UCSD-AML1 (cell line): ENCODE results near the gene TUBA4B.
"Not testable (repeated sequence)": the region's sequence is repeated elsewhere in the genome, so short reads cannot be mapped to it uniquely, and the experiment has no call there.

Experiments
- DNase-seq: peaks from one replicate; lab custom pipeline; 2025; ENCODE audit not compliant: unreplicated experiment; lab: John Stamatoyannopoulos, UW

Gene TUBA4B

DNA sequence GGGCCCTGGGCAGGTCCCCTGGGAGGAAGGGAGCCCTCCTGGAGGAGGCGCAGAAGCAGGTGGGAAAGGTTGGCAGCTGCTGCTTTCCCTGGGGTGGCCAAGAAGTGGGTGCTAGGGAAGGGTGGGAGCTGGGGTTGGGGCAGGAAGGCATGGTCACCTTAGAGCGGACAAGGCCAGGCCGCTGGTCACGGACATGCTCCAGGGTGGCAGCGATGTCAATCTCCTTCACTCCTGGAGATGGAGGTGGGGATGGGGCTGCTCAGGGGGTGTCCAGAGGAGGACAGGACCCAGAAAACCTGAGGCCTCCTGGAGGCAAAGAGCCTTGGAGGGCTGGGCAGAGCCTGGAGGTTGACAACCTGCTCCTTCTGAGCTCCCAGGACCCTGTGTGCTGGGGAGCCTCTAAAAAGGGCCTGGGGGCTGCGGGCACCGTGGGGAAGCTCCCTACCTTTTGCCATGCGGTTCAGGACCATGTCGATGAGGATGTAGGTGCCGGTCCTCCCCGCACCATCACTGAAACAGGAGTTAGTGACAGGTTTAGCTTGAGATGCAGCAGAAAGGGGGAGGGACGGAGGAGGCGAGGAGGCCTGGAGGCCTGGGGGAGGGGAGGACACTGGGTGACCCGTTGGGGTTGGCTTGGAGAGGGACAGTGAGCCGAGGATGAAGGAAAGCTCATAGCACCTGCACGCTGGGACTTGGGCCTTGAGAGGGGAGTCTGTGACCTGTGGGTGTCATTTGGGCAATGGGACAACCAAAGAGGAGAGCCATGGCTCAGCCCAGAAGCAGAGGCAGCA, 37.5 kb downstream of the TUBA4B start:
- DNase-seq: no peak

DNA sequence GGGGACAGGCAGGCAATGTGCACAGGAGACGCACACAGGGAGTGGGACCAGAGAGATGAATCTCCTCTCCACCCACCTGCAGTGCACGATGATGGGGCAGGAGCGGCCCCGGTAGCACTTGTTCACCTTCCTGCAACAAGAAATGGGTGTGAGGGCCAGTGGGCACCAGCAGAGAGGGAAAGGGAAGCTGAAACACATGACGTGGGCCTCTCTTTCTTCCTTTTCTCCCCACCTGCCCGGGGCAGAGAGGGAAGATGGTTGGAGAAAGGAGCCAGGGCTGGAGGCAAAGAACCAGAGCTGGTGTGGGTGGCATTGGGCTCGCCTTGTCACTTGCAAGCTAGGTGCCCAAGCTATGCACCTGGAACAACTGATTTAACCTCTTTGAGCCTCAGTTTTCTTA, 38.4 kb downstream of the TUBA4B start:
- no peak for DNase-seq

DNA sequence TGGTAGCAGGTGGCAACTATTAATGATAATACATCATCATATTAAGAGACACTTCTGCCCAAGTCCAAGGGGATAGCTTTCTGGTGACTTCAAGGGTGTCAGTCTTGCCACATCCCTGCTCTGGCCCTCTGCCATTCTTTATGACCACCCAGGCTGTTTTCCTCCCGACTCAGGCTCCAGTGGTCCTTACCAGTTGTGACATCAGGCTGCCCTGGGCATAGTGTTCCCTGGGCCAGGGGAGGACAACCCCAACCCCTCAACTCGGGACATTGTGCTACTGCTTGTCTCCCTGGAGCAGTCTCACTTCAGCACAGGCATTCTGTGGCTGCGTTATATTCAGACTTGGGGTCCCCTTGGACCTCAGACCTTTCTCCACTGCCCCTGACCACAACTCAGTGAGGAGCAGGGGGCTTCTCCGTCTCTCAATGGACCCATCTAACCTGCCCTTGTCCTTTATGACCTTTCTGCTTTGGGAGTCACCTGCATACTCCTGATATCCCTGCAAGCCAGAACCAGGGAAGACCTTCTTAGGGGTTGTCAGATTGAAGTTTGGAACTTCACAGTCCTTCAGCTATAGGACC, 39.0 kb downstream of the TUBA4B start:
- no peak for DNase-seq

DNA sequence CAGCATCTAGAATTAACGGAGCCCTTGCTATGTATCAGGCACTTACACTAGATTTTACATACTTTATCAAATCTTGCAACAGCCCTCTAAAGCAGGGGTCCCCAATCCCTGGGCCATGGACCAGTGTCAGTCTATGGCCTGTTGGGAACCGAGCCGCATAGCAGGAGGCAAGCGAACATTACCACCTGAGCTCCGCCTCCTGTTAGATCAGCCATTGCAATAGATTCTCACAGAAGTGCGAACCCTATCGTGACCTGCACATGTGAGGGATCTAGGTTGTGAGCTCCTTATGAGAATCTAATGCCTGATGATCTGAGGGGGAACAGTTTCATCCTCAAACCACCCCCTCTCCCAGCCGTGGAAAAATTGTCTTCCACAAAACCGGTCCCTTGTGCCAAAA, 39.6 kb downstream of the TUBA4B start:
- no peak for DNase-seq

DNA sequence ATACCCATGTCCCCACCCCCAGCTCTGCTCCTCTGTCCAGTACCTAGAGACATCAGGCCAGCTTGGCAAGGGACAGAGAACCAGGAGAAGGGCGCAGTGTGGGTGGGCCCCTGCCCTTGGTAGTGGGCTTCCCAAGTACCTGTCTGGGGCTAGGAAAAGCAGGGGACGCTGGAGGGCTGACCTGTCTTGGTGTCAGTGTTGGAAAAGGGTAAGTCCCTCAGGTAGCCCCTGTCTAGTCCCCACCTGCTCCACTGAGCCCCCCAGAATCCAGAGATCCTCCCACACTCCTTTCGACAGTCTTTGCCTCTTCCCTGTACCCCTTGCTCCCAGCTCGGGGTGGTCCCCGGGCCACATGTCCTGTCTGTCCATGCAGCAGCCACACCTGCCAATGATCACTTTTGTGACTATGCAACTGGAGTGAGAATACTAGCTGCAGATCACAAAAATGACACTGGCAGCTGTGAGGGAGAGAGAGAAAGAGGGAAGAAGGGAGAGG, 40.7 kb downstream of the TUBA4B start:
- no peak for DNase-seq

DNA sequence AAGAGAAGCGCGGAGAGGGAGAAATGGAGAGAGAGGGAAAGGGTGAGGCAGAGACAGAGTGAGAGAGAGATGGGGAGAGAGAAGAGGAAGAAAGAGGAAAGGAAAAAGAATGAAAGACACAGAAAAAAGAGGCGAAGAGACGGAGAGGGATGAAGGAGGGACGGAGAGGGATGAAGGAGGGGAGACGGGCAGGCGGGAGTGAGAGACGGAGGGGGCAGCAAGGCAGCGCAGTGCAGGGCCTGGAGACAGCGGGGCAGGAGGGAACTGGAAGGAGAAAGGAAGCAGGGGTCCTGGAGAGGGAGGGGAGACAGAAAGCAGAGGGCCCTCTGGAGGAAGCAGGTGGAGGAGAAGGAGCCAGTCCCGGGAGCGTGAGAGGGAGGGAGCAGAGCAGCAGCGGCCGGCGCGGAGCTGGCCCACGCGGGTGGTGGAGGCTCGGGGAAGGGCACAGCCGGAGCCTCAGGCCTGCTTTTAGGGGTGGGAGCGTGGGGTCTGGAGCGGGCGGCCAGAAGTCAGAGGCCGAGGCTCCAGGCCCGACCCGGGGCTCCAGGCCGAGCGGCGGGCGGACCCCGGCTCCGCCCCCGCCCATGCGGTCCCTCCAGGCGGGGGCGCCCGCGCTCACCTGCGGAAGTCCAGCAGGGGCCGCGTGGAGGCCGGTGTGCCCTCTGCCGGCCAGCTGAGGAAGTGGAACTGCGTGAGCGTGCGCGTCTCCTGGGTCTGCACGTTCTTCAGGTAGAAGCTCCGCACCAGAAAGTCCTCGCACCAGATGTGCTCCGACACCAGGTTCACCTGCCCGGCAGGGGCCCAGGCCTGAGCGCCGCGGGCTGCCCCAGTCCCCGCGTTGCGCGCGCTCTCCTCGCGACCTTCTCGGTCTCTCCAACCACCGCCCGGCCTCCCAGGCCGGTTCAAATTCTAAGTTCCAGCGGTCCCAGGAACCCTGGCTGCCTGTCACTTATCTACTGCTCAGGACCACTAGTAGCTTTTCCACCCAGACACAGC, 41.6 kb downstream of the TUBA4B start:
- DNase-seq: peak; percentile 90

DNA sequence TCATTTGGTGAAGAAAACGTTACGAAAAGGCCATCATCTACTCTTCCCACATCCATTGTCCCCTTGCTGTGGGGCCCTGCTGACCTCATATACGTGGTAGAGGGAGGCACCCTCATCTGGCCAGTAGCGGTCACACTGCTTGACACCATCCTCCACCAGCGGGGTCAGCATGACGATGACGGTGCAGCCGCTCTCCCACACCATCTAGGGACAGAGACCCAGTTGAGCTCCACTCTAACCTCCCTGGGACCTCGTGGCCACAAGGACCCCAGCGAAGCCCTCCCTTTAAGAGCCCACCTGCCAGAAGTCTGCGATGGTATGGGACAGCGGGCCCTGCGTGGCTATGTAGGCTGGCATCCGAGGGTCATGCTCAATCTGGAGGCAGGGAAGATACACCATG, 43.1 kb downstream of the TUBA4B start:
- DNase-seq: no peak

DNA sequence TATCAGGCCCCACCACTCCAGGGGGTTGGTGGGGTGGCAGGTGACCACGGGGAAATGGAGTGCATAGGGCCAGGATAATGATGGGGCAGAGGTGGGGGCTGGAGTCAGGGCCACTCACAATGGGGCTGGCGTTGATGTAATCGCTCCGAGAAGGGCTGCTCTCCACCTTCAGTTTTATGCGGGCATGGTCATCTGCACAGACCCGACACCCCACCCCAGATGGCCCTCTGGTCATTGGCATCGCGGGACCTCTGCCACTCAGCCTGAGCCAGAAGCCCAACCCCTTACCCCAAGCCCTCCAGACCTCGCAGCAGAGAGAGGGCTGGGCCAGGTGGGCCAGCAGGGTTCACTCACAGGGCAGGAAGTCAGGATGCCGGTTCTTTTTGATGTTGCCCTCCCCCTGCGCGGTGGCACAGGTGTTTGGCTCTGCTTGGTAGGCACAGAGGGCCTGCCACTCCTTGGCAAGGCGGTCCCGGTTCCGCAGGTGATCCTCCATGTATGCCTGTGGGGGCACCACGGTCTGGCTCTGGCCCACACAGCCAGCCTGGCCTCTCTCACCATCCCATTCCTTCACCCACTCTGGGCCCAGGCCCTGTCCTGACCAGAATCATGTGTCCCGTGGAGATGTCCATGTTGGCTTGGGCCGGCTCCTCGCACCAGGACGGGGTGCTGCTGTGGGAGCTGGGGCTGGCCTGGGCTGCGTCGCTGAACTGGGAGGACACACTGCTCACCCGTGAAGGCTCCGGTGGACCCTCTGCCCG, 43.8 kb downstream of the TUBA4B start:
- DNase-seq: no peak

DNA sequence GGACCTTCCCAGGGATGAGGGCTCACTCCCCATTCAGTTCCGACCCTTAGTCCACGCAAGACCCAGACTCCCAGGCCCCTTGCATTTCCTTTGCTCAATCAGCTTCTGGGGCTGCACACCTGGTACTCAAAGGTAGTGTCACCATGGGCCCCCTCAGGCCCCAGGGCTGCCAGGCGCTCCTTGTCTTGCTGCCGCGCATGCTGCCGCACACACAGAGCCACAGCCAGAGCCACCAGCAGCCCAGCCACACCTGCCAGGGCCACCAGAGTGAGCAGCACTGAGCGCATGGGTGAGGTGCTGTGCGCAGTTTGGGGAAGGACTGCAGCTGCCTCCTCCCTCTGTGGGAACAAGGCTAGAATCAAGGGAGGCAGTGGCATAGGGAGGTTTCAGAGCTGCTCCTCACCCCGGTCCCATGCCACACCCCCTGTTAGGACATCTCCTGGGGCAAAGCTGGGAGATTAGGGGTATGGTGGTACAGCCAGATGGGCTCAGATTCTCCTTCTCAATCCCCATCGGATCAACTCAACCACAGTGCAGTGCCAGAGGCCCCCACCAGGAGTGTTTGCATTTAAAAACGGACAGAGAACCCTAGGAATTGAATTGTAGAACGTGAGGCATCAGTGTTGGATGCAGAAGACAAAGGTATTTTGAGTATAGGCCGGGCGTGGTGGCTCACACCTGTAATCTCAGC, 44.9 kb downstream of the TUBA4B start:
- no peak for DNase-seq

DNA sequence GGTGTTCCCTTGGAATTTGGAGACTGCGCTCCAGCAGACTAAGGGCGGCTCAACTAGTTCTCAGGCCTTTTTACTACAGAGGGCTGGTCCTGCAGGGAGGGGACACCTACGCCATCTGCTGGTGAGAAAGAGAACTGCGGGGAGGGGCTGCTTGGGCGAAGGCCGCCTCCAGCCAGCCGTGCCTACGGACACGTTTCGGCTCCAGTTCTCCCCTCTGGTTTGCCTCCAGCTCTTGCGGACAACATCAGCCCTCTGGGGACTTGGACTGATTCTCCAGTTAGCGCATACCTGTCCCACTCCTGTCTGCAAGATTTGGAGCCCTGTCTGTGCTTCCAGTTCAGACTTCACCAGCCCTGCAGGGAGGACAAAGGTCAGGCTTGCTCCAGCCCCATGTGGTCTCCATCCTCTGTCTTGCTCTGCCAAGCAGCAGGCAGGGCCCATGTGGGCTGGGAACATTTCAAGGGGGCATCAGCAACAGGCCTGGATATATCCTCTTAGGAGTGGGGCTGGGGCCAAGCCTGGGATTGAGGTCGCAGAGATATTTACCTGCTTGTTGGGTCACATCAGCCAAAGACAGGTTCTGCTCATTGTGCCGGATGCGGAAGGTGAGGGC, 45.8 kb downstream of the TUBA4B start:
- DNase-seq: peak; percentile 80

DNA sequence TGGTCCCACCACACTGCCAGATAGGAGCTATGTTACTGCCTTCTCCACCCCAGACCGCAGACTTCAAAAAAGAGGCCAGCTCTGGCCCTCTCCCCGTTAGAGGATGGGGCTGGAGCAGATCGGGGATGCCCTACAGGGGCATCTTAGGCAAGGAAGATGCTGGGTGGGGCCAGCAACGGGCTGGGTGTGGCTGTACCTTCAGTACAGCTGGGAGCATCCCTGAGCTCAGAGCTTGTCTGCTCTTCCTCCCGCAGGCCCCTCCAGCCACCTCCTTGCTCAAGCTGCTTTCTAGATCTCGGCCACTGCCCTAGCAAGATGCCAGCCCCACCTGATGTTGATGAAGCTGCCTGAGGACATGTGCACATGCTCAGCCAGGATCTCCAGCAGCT, 46.3 kb downstream of the TUBA4B start:
- DNase-seq: no peak

DNA sequence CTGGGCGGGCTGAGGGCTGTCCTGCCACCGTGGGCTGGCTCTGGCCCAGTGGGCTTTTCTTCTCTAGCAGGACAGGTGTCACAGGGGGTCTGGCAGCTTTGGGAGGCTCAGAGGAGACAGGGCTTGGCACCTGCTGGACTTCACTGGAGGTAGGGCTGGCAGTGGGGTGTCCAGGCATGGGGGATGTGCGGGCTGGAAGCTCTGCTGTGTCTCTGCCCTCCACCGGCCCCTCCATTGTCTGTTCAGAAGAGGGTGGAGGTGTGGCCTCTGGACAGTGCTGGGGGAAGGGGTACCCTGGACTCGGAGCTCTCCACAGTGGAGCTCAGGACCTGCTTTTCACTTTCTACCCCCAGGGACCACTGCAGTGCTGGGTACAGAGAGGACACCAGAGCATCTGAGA, 47.0 kb downstream of the TUBA4B start:
- DNase-seq: no peak

DNA sequence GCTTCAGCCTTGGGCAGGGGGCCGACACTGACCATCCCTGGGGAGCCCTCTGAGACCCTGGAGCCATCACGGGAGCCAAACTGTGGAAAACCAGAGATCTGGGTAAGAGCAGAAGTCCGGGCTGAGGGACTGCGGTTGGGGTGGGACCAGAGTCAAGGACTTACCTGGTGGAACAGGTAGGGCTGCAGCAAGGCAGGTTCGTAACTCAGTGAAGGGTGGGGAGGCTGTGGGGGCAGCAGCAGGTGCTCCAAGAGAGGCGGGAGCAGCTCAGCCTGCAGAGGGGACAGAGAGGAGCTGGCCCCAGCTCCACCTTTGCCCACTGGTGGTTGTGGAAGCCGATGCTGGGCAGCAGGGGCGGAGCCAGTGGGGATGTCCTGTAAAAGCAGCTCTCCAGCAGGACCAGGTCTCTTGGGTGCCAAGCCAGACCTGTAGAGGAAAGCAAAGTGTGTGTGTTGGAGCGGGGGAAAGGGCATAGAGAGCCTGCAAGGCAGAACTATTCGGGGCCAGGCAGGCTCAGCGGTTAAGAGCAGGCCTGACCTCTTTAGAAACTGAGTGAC, 49.4 kb downstream of the TUBA4B start:
- DNase-seq: no peak

DNA sequence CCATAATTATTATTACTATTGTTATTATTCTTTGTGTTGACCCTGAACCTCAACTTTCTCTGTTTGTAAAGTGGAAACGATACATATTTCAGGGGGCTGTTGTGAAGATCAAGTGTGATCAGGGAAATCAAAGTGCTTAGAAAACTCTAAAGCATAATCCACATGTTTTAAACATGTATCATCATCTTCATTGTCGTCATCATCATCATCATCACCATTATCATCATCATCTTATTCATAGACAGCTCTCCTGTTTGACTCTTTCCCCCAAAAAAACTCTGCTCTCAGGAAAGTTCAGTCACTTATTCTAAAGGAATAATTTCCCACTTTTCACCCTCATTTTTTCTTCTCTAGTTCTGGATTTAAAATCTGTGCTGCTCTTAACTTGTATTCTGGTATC, 51.2 kb downstream of the TUBA4B start:
- no peak for DNase-seq

DNA sequence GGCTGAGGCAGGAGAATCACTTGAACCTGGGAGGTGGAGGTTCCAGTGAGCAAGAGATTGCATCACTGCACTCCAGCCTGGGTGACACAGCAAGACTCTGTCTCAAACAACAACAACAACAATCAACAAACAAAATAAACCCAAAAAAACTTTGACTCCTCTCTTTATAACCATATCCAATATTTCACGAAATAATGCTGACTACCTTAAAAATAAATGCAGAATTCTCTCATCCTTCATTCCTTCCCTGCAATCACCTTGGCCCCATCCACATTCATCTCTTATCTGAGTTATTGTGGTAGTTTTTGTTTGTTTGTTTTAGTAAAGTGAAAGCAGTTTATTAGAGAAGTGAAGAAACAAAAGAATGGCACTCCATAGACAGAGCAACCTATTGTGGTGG, 53.0 kb downstream of the TUBA4B start:
- no peak for DNase-seq

DNA sequence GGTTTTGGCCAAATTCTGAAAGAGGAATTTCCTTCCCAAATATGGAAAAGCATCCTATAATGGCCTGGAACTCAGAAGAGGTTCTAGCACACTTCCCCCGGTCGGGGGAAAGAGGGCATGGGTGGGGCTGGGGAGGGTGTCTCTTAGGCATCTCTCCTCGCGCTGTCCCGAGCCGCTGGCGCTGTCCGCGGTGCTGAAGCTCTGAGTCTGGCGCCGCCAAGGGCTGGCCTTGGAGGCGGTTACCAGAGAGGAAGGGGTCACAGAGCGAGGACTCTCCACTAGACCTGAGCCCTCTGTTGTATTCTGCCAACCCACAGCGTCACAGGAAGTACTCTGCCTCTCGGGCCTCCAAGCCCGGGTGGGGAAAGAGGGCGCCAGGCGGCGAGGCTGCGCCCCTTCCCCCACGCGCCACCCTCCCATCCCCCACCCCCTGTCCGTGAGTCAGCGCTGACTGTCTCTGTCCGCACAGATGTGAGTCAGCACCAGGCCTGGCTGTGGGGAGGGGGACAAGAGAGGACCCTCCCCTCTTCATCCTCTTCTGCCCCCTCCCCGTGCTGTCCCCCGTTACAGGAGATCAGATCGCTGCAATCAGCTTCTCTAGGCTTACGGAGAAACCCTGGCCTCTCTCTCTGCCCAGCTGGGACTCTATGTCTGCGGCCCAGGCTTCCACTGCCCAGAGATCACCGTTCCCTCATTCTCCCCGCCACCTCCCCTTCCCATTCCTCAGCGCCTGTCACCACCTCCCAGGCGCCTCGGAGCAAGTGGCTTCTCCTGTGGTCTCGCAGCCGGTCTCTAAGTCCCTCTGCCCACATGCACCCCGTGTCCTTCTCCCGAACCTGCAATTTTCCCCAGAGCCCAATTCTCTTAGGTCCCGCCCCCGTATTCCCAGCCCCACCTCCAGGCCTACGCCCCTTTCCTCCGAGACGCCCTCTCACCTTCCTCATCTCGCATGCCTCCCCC, 55.4 kb downstream of the TUBA4B start:
- peak; percentile 71 for DNase-seq

DNA sequence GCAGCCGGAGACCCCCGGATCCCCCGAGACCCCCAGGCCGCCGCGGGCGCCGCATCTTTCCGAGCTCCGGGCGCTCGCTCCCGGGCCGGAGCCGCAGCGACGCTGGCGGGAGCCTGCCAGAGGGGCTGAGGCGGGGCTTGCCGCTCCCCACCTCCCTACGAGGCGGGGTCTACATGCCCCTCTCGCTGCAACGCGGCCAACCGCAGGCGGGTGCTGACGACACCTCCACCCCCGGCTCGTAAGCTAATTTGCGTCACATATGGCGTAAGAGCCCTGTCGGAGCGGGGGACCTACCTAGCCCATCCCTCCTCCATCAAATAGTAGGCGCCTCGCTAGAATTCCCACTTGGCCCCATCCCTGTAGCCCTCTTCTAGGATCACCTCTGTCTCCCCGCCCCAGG, 56.2 kb downstream of the TUBA4B start, which contains the start of gene PTPRN:
PTPRN (minus strand) TSS at position 124 of the 400 bp plus-strand sequence; CDS start at position 55, 69 bp downstream.
- no peak for DNase-seq

DNA sequence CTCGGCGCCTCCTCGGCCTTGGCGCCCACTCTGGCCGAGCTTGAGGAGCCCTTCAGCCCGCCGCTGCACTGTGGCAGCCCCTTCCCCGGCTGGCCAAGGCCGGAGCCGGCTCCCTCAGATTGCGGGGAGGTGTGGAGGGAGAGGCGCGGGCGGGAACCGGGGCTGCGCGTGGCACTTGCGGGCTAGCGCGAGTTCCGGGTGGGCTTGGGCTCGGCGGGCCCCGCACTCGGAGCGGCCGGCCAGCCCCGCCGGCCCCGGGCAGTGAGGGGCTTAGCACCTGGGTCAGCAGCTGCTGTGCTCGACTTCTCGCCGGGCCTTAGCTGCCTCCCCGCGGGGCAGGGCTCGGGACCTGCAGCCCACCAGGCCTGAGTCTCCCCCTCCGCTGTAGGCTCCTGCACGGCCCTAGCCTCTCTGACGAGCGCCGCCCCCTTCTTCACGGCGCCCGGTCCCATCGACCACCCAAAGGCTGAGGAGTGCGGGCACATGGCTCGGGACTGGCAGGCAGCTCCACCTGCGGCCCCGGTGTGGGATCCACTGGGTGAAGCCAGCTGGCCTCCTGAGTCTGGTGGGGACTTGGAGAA, 59.7 kb downstream of the TUBA4B start:
- DNase-seq: not testable (repeated sequence)
